GM12878 (cell line): ENCODE results near the gene RPRD1A.
"Not testable (repeated sequence)": the region's sequence is repeated elsewhere in the genome, so short reads cannot be mapped to it uniquely, and the experiment has no call there.

Experiments used
- ATF7 ChIP-seq: fragments of 450-650 bp; IDR thresholded peaks from 2 replicates; pipeline ENCODE4 v1.6.1; 2016; ENCODE audit warnings: low read depth, mild to moderate bottlenecking
- CEBPB ChIP-seq, 2 experiments: fragments of 150-350 bp in 1 of 2; IDR thresholded peaks; 2 replicates each; pipeline ENCODE4 v1.6.1; 2012 to 2014; ENCODE audit warnings: low read depth in 2 of 2, low read length in 2 of 2, borderline replicate concordance in 1 of 2, inconsistent platforms in 1 of 2
- TF ChIP-seq, protein P1 (sequence below): IDR thresholded peaks from 2 replicates; pipeline ENCODE4 v1.6.1; 2011; ENCODE audit warnings: low read depth, low read length, improper control_type of control experiment, borderline replicate concordance
- TF ChIP-seq, protein P2 (sequence below), 3 experiments: IDR thresholded peaks in 2 of 3; conservative IDR thresholded peaks in 1 of 3; 2 replicates each; pipeline ENCODE4 v1.5.1; 2011; ENCODE audit warnings: low read depth in 3 of 3, low read length in 3 of 3, mild to moderate bottlenecking in 3 of 3, control low read depth in 2 of 3, moderate library complexity in 2 of 3, inconsistent platforms in 1 of 3, mixed read lengths in 1 of 3; ENCODE audit not compliant: control insufficient read depth in 2 of 3, insufficient read depth in 1 of 3; ENCODE audit errors: extremely low read depth in 1 of 3

DNA sequence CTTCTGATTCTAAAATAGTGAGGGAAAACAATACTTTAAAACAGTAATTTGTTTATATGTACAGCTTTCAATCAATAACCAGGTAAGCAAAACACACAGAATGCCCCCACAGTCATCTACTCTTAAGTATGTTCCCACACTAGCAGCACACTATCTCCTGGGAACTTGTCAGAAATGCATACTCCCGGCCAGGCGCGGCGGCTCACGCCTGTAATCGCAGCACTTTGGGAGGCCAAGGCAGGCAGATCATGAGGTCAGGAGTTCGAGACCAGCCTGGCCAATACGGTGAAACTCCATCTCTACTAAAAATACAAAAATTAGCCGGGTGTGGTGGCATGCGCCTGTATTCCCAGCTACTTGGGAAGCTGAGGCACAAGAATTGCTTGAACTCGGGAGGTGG, 49.4 kb upstream of the RPRD1A start:
- TF ChIP-seq CEBPB (IDR thresholded peaks at IDR 0.05; ENCODE audit: borderline replicate concordance in 1 of 2, low read depth in 2 of 2, low read length in 2 of 2); ATF7: not testable (repeated sequence)
- TF ChIP-seq, protein P1, sequence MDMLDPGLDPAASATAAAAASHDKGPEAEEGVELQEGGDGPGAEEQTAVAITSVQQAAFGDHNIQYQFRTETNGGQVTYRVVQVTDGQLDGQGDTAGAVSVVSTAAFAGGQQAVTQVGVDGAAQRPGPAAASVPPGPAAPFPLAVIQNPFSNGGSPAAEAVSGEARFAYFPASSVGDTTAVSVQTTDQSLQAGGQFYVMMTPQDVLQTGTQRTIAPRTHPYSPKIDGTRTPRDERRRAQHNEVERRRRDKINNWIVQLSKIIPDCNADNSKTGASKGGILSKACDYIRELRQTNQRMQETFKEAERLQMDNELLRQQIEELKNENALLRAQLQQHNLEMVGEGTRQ: not testable (repeated sequence)
- TF ChIP-seq, protein P2, sequence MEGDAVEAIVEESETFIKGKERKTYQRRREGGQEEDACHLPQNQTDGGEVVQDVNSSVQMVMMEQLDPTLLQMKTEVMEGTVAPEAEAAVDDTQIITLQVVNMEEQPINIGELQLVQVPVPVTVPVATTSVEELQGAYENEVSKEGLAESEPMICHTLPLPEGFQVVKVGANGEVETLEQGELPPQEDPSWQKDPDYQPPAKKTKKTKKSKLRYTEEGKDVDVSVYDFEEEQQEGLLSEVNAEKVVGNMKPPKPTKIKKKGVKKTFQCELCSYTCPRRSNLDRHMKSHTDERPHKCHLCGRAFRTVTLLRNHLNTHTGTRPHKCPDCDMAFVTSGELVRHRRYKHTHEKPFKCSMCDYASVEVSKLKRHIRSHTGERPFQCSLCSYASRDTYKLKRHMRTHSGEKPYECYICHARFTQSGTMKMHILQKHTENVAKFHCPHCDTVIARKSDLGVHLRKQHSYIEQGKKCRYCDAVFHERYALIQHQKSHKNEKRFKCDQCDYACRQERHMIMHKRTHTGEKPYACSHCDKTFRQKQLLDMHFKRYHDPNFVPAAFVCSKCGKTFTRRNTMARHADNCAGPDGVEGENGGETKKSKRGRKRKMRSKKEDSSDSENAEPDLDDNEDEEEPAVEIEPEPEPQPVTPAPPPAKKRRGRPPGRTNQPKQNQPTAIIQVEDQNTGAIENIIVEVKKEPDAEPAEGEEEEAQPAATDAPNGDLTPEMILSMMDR (IDR thresholded peaks at IDR 0.05 in 2 of 3, conservative IDR thresholded peaks at IDR 0.05 in 1 of 3; ENCODE audit: control insufficient read depth in 2 of 3, extremely low read depth in 1 of 3, insufficient read depth in 1 of 3, low read depth in 3 of 3, low read length in 3 of 3): not testable (repeated sequence)
